Parathyroid adenoma (tissue), 2 donors: ENCODE data around the gene ITPA.

Experiments
- H2AFZ ChIP-seq: fragments of 300-600 bp; sonication (generic); one replicate; pipeline ENCODE4 v1.7.0; 2017; ENCODE audit warnings: antibody characterized with exemption, mild to moderate bottlenecking
- H3K27ac ChIP-seq: fragments of 300-600 bp; sonication (generic); one replicate; pipeline ENCODE4 v1.7.0; 2017
- H3K27me3 ChIP-seq: fragments of 300-600 bp; sonication (generic); one replicate; pipeline ENCODE4 v1.7.0; 2017; ENCODE audit warnings: low read length; ENCODE audit not compliant: control insufficient read depth, insufficient read depth
- H3K36me3 ChIP-seq: fragments of 300-600 bp; sonication (generic); one replicate; pipeline ENCODE4 v1.7.0; 2017; ENCODE audit warnings: low read length; ENCODE audit not compliant: control insufficient read depth, insufficient read depth
- H3K4me1 ChIP-seq: fragments of 300-600 bp; sonication (generic); one replicate; pipeline ENCODE4 v1.7.0; 2017; ENCODE audit warnings: control low read depth
- H3K4me2 ChIP-seq: fragments of 300-600 bp; sonication (generic); one replicate; pipeline ENCODE4 v1.7.0; 2017; ENCODE audit warnings: low read length
- H3K4me3 ChIP-seq: fragments of 300-600 bp; sonication (generic); one replicate; pipeline ENCODE4 v1.7.0; 2017; ENCODE audit warnings: low read depth, low read length
- H3K79me2 ChIP-seq: fragments of 300-600 bp; sonication (generic); one replicate; pipeline ENCODE4 v1.7.0; 2017; ENCODE audit warnings: control low read depth
- H3K9ac ChIP-seq: fragments of 300-600 bp; sonication (generic); one replicate; pipeline ENCODE4 v1.7.0; 2017; ENCODE audit warnings: mild to moderate bottlenecking
- H3K9me3 ChIP-seq: fragments of 300-600 bp; sonication (generic); one replicate; pipeline ENCODE4 v1.7.0; 2017; ENCODE audit warnings: low read length; ENCODE audit not compliant: control insufficient read depth
- TF ChIP-seq, protein P1 (sequence below): fragments of 300-600 bp; sonication (generic); IDR thresholded peaks from one replicate; pipeline ENCODE4 v1.7.0; 2017; ENCODE audit warnings: antibody characterized with exemption, mild to moderate bottlenecking
- donor health status: primary hyperparathyroidism.

ITPA gene

GRCh38 chr20:3239867-3240775, 30.8 kb downstream of the ITPA start:
- H3K9ac ChIP-seq: no peak overlapping the region
- H2AFZ ChIP-seq: peak overlapping the region; percentile 74
- H3K4me3 ChIP-seq: peak overlapping the region; percentile 27
- H3K27ac ChIP-seq: no peak overlapping the region
- no peaks in the 10 kb centered on the region for H3K36me3 ChIP-seq
- no peaks in the 10 kb centered on the region for H3K4me1 ChIP-seq
- no peaks in the 10 kb centered on the region for H3K79me2 ChIP-seq
- H3K9me3 ChIP-seq: no peaks in the 10 kb centered on the region
- no peaks in the 10 kb centered on the region for H3K27me3 ChIP-seq
- TF ChIP-seq, protein P1, sequence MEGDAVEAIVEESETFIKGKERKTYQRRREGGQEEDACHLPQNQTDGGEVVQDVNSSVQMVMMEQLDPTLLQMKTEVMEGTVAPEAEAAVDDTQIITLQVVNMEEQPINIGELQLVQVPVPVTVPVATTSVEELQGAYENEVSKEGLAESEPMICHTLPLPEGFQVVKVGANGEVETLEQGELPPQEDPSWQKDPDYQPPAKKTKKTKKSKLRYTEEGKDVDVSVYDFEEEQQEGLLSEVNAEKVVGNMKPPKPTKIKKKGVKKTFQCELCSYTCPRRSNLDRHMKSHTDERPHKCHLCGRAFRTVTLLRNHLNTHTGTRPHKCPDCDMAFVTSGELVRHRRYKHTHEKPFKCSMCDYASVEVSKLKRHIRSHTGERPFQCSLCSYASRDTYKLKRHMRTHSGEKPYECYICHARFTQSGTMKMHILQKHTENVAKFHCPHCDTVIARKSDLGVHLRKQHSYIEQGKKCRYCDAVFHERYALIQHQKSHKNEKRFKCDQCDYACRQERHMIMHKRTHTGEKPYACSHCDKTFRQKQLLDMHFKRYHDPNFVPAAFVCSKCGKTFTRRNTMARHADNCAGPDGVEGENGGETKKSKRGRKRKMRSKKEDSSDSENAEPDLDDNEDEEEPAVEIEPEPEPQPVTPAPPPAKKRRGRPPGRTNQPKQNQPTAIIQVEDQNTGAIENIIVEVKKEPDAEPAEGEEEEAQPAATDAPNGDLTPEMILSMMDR: no peak
- H3K4me2 ChIP-seq: peak overlapping the region; percentile 81

DNA sequence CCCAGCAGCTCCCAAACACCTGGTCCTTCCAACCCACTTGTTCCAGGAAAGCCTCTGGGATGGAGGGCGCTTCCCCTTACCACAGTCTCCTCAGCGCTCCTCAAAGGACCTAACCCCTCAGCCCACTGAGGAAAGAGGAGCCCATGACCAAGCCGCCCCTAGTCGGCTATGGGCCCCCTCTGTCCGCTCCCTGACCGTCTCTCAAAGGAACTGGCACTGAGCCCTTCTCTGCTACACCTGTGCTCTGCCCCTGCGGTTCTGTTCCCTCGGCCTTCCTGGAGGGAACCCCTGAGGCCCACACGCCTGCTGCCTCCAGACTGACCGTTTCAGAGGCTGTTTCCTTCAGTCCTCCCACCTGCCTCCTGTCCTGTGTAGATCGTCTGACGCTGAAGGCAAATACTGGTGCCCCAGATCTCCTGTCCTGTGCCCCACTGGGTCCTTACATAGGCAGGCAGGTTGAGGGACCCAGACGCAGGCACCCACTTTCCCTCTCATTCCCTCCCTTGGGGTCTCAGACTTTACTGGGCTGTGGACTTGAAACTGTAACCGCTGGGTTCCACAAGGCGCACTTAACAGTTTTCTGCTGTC, 31.6 kb downstream of the ITPA start:
- Histone ChIP-seq H3K9ac (no peak overlapping the region), H2AFZ (no peak overlapping the region), H3K36me3 (no peaks in the 10 kb centered on the region), H3K4me1 (no peaks in the 10 kb centered on the region), H3K27me3 (no peaks in the 10 kb centered on the region), H3K4me3 (no peak overlapping the region), H3K79me2 (no peaks in the 10 kb centered on the region), H3K9me3 (no peaks in the 10 kb centered on the region), H3K4me2 (no peak overlapping the region), H3K27ac (no peak overlapping the region)
- TF ChIP-seq, protein P1: no peak

DNA sequence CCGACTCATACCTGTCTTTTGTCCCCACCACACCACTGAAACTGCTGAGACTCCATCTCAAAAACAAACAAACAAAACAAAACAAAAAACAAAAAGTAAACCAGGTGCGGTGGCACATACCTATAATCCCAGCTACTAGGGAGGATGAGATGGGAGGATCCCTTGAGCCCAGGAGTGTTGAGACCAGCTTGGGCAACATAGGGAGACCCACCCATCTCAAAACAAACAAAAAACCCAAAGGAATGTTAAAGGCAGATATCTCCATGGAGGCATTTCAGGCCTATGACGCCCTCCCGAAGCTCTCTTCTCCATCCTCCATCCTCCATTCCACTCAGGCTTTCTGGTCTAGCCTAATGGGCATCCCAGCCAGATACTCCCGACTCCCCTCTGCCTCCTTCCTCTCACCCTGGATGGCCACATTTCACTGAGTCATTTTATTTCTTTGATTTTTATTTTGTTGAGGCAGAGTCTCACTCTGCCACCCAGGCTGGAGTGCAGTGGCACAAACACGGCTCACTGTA, 32.9 kb downstream of the ITPA start:
- no peaks in the 10 kb centered on the region for H3K79me2 ChIP-seq
- no peaks in the 10 kb centered on the region for H3K9me3 ChIP-seq
- TF ChIP-seq, protein P1: no peak
- H3K4me3 ChIP-seq: no peak overlapping the region
- H3K4me1 ChIP-seq: no peaks in the 10 kb centered on the region
- H2AFZ ChIP-seq: no peak overlapping the region
- no peaks in the 10 kb centered on the region for H3K36me3 ChIP-seq
- no peak overlapping the region for H3K9ac ChIP-seq
- no peaks in the 10 kb centered on the region for H3K27me3 ChIP-seq
- H3K27ac ChIP-seq: no peak overlapping the region
- H3K4me2 ChIP-seq: no peak overlapping the region

- H3K9me3 ChIP-seq: no peaks in the 10 kb centered on the region
- H3K27me3 ChIP-seq: no peaks in the 10 kb centered on the region
- TF ChIP-seq, protein P1: no peak
- no peak overlapping the region for H3K4me3 ChIP-seq
- no peak overlapping the region for H3K27ac ChIP-seq
- H3K79me2 ChIP-seq: no peaks in the 10 kb centered on the region
- H3K36me3 ChIP-seq: no peaks in the 10 kb centered on the region
- no peak overlapping the region for H3K9ac ChIP-seq
- no peaks in the 10 kb centered on the region for H3K4me1 ChIP-seq
- H3K4me2 ChIP-seq: no peak overlapping the region
- H2AFZ ChIP-seq: no peak overlapping the region
Measured at GRCh38 chr20:3243718-3244358, 34.5 kb downstream of the ITPA start.
